T-helper 1 cell treated with Interleukin-12 subunit alpha and Interleukin-12 subunit beta and Interleukin-4 antibody, amounts not matched to agents 30 ng/mL and 1 ng/mL, for 36 hours (primary cell): ENCODE measurements around the gene GNG7. TPM values are rescaled to one million over a fixed set of nuclear protein-coding genes. Genes with fewer than 3 reads are reported as not detected.

Experiments used
- intact Hi-C: fragments of 100-400 bp; cut with micrococcal nuclease; formaldehyde crosslinking; loops from one replicate; pipeline ENCODE4 v1.15.1; 2024
- total RNA-seq: library from RNA; stranded (reverse); gene quantifications from 2 replicates; pipeline ENCODE4 v1.2.3, GENCODE V29; 2022

GNG7 gene
- total RNA-seq, 1 donor from 2014 or later = 0.32 TPM

DNA sequence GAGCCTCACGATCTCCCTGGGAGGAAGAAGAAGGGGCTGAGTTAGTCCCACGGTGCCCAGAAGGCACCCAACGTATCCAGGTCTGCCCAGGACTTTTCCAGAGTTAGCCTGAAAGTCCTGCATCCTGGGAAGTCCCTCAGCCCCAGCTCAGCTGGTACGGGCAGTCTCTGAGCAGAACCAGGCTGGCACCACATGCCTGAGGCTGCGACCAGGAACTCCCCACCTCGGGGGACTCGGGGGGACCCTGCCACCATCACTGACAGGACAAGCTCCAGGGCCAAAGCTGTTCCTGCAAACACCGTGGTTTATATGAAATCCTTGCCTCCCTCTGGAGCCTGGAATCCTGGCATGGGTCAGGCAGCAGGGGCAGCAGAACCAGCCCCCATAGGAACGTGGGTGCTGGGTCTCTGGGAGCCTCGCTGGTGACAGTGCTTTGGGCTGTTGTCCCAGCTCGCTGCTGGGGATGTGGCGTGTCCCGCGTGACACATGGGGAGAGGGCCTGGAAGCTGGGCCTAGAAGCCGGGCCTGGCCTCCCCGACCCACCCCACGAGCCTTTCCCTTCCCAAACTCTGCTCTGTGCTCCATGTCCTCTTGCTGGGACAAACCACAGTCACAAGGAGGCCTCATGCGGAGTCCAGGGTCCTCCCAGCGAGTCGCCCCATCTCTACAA lies 55.5 kb downstream of the GNG7 start:
- intact Hi-C loops = loop anchor here (5.0 to 10.0 kb wide), 2 partner anchors 460 to 838 kb away; partner anchors contain the start of genes SMIM24 and SMIM44

DNA sequence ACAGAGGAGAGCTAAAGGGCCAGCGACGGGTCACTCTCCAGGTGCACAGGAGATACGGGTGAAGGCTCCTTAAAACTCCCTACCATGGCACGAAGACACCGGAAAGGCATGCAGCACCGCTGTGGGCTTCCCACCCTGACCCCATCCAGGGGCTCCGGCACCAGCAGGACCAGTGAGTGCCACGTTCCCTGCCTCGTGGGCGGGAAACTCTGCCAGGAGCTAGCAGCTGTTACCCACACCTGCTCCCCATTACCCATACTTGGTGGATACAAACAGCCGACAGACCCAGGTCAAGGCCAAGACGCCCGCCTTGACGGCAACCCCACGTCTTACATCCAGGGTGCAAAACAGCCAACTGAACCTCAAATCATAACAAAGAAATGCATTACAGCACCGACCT lies 56.7 kb downstream of the GNG7 start:
- intact Hi-C loops = loop anchor here (5.0 to 10.0 kb wide), 2 partner anchors 461 to 839 kb away; partner anchors contain the start of genes SMIM24 and SMIM44

- intact Hi-C loops = loop anchor here (10.0 kb wide), 1 partner anchor 842 kb away; the partner anchor contains the start of genes SMIM24 and SMIM44
Measured at GRCh38 chr19:2643123-2643737, 59.3 kb downstream of the GNG7 start.

DNA sequence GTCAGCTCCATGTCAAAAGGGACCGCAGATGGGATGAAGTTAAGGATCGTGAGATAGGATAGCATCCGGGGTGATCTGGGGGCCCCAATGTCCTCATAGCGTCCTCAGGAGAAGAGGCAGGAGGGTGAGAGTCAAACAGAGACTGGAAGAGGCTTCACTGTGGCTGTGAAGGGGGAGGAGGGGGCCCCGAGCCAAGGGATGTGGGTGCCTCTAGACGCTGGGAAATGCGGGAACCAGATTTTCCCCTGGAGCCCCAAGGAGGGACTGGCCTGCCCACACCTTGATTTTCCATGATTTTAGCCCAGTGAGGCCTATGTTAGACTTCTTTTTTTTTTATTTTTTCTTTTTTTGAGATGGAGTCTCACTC lies 61.2 kb downstream of the GNG7 start:
- intact Hi-C loops = loop anchor here (10.0 kb wide), 1 partner anchor 843 kb away; the partner anchor contains the start of genes SMIM24 and SMIM44

DNA sequence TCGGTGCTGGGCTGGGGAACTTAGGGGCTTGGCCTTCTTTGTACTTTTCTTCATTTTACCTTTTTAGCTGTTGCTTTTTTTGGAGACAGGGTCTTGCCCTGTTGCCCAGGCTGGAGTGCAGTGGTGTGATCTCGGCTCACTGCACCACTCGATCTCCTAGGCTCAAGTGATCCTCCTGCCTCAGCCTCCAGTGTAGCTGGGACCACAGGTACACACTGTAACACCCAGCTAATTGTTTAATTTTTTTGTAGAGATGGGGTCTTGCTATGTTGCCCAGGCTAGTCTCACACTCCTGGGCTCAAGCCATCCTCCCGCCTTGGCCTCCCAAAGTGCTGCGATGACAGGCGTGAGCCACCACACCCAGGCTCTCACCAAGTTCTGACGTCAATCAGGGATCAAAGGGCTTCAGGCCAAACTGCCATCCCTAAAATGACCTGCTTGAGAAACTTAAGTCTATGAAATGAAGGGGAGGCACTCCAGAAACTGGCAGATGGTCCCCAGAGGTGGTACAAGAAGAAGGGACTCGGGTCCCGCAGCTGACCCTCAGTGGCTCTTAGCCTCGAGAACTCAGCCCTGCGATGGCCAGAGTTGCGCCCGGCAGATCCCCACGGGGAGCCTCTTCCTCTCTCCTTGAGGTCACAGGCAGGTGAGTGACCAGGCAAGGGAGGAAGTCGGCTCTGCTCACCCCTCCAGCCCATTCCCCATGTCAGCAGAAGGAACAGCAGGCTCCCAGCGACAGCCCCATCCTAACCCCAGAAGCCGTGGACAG lies 61.7 kb downstream of the GNG7 start:
- intact Hi-C loops = loop anchor here (10.0 kb wide), 1 partner anchor 844 kb away; the partner anchor contains the start of genes SMIM24 and SMIM44

DNA sequence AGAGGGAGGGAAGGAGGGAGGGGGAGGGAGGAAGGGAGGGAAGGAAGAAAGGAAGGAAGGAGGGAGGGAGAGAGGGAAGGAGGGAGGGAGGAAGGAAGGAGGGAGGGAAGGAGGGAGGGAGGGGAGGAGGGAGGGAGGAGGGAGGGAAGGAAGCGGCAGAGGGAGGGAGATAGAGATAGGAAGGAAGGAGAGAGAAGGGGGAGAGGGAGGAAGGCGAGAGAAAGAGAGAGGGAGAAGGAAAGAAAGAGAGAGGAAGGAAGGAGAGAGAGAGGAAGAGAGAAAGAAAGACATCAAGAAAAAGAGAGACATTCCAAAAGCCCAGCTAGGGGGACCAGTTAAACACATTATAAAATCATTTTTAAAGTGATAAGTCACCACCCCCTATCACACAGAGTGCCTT lies 62.5 kb downstream of the GNG7 start:
- intact Hi-C loops = loop anchor here (10.0 kb wide), 1 partner anchor 845 kb away; the partner anchor contains the start of genes SMIM24 and SMIM44

GRCh38 chr19:2638417-2638940 lies 64.0 kb downstream of the GNG7 start:
- intact Hi-C loops = no loop called here

DNA sequence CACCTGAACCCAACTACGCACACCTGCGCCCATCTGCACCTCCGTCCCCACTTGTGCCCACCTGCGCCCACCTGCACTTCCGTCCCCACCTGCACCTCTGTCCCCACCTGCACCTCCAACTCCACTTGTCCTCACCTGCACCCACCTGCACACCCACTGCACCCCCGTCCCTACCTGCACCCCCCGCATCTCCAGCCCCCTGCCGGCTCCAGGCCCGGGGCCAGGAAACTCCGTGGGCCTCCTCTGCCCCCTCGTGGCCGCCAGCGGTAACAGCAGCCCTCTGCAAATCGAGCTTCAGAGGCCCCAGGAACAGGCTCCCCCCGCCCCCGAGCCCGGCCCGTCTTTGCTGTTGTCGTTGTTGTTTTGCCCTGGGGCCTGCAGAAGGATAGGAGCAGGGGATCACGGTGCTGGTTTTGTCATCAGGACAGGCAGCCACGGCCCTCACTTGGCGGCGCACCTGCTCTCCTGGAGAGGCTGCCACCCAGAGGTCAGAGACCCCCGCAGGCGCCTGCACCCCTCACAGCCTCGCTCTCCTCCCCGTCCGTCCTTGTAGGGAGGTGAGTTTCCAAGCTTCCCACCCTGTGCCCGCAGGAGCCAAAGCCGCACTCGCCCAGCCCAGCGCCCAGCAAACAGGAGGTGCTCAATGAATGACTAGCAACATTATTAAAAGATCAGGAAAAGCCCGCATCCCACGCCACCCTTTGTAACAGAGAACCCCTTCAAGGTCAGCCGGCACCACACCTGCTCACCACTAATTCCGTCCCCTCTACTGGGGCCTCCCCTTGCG lies 65.4 kb downstream of the GNG7 start:
- intact Hi-C loops = loop anchor here (1.0 to 2.0 kb wide), 5 partner anchors 16 to 401 kb away; partner anchors contain the start of genes PLEKHJ1, SF3A2 and TIMM13

- intact Hi-C loops = loop anchor here (2.0 kb wide), 1 partner anchor 16 kb away; no protein-coding TSS in a partner anchor
Measured at GRCh38 chr19:2636141-2636896, 66.2 kb downstream of the GNG7 start.

GRCh38 chr19:2634960-2635359 lies 67.5 kb downstream of the GNG7 start:
- intact Hi-C loops = no loop called here

GRCh38 chr19:2634228-2634951 lies 68.1 kb downstream of the GNG7 start:
- intact Hi-C loops = no loop called here

- intact Hi-C loops = no loop called here
Measured at GRCh38 chr19:2633693-2634075, 68.8 kb downstream of the GNG7 start.

- intact Hi-C loops = no loop called here
Measured at GRCh38 chr19:2631213-2631821, 71.2 kb downstream of the GNG7 start.

DNA sequence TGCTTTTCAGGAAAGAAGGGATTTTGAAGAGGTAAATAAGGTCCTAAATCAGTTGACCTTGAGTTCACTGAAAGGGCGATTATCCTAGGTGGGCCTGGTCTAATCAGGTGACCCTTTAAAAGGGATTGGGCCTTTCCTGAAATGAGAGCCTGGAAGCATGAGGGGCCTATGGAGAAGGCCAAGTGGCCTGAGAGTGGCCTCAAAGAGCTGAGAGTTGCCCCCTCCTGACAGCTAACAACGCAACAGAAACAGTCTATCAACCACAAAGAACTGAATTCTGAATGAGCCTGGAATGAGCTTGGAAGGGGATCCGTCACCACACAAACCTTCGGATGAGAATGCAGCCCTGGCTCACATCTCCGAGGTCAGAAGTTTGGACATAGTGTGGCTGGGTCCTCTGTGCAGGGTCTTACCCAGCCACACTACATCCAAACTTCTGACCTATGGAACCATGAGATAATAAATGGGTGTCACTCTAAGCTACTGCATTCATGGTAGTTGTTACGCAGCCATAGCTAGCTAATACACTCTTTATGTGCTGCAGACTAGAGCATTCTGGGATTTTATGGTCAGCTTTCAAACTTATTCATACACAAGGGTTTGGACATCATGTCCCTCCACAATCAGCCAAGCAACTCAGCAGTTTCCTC lies 72.0 kb downstream of the GNG7 start:
- intact Hi-C loops = no loop called here

- intact Hi-C loops = no loop called here
Measured at GRCh38 chr19:2629491-2630351, 72.8 kb downstream of the GNG7 start.

DNA sequence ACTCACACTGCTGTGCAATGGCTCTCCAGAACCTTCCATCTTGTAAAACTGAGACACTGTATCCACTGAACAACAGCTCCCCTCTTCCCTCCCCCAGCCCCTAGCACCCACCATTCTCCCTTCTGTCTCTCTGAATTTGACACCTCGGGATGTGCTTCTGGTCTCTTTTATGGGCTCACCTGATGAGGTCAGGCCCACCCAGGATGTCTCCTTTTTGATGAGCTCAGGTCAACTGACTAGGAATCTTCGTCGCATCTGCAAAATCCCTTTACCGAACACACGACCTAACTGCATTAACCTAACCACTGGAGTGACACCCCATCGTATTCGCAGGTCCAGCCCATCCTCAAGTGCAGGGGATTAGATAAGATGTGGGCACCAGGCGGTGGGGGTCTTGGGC lies 73.9 kb downstream of the GNG7 start:
- intact Hi-C loops = no loop called here

DNA sequence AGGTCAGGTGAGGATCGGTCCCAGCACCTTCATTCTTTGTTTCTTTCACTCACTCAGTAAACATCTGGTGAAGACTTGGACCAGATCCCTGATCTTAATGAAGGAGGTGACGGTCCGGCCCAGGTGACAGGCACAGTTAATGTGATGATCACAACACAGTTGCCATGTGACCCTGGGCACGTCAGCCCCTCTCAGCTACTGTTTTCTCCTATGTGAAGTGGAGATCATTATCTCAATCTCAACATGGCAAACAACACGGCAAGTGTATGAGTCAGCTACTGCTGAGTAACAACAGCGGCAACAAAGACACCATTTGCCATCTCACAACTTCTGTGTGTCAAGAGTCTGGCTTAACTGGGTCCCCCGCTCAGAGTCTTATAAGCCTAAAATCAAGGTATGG lies 74.6 kb downstream of the GNG7 start:
- intact Hi-C loops = no loop called here
